Ovary (tissue), 3 donors: ENCODE measurements around the gene CXCL14.

Source experiments
- EP300 ChIP-seq: sonication (generic); formaldehyde crosslinking; IDR thresholded peaks from one replicate; pipeline ENCODE4 v1.6.1; 2017; ENCODE audit warnings: antibody characterized with exemption
- POLR2A ChIP-seq: fragments of 450-650 bp; IDR thresholded peaks from one replicate; pipeline ENCODE4 v1.6.1; 2017; ENCODE audit warnings: antibody characterized with exemption, mild to moderate bottlenecking, moderate library complexity
- TF ChIP-seq, protein P1 (sequence below), 3 donors: fragments of 450-650 bp in 2 of 3; fragments of 200-600 bp in 1 of 3; IDR thresholded peaks; one replicate each; pipeline versions ENCODE4 v1.5.1 to v1.8.0; 2016 to 2022; ENCODE audit warnings: antibody characterized with exemption in 3 of 3, mild to moderate bottlenecking in 1 of 3
- donor health status: DM: no; HTN: no; CAD: no.

DNA sequence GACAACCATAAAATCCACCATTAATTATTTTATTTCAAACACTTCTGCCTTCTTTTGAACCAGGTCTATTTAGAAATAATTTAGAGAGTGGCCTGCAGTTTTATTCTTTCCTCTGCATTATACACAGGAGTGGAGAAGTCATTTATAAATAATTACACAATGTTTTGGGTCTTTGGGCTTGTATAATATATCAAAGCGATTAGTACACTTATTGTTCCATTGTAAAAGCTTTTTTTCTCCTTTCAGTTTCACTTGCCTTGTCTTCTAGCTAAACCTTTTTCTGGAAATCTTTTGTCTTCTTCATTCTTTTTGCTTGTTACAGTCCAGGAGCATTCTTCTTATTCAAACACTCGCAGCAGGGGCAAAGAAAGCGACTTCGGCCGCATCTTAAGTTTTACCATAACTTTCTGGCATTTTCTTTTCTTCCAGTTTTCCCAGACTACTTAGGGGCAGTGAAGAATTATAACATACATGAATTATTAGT lies 35.7 kb downstream of the CXCL14 start:
- TF ChIP-seq POLR2A (no peak), EP300 (no peak)
- TF ChIP-seq, protein P1, sequence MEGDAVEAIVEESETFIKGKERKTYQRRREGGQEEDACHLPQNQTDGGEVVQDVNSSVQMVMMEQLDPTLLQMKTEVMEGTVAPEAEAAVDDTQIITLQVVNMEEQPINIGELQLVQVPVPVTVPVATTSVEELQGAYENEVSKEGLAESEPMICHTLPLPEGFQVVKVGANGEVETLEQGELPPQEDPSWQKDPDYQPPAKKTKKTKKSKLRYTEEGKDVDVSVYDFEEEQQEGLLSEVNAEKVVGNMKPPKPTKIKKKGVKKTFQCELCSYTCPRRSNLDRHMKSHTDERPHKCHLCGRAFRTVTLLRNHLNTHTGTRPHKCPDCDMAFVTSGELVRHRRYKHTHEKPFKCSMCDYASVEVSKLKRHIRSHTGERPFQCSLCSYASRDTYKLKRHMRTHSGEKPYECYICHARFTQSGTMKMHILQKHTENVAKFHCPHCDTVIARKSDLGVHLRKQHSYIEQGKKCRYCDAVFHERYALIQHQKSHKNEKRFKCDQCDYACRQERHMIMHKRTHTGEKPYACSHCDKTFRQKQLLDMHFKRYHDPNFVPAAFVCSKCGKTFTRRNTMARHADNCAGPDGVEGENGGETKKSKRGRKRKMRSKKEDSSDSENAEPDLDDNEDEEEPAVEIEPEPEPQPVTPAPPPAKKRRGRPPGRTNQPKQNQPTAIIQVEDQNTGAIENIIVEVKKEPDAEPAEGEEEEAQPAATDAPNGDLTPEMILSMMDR (IDR thresholded peaks at IDR 0.05) = no peak
